Mesendoderm (in vitro differentiated cells): Measurements from ENCODE around the gene ZFYVE1. TPM values are rescaled to one million over a fixed set of nuclear protein-coding genes. Genes with fewer than 3 reads are reported as not detected.

ENCODE experiments used
- DNase-seq: peaks from one replicate; pipeline ENCODE4 v3.0.0; 2013
- H2AK5ac ChIP-seq: 2 replicates; pipeline ENCODE4 v1.6.1; 2013; ENCODE audit warnings: low read length, inconsistent platforms
- H2BK120ac ChIP-seq: 2 replicates; pipeline ENCODE4 v1.6.1; 2013; ENCODE audit warnings: low read depth, mild to moderate bottlenecking, low read length, moderate library complexity, mixed read lengths
- H2BK15ac ChIP-seq: replicated peaks from 2 replicates; pipeline ENCODE4 v1.6.1; 2013; ENCODE audit warnings: low read depth, mild to moderate bottlenecking, moderate library complexity
- H2BK5ac ChIP-seq: 2 replicates; pipeline ENCODE4 v1.6.1; 2013; ENCODE audit warnings: low read length, inconsistent platforms
- H3K18ac ChIP-seq: 2 replicates; pipeline ENCODE4 v1.6.1; 2013; ENCODE audit warnings: mild to moderate bottlenecking, low read length, mixed read lengths
- H3K23ac ChIP-seq: one replicate; pipeline ENCODE4 v1.6.1; 2013; ENCODE audit warnings: low read length
- H3K27ac ChIP-seq: 2 replicates; pipeline ENCODE4 v1.5.1; 2013; ENCODE audit warnings: low read depth, mild to moderate bottlenecking, inconsistent platforms, low read length, moderate library complexity
- H3K27me3 ChIP-seq: 2 replicates; pipeline ENCODE4 v1.6.1; 2013; ENCODE audit warnings: low read length, control low read depth, mild to moderate bottlenecking, inconsistent platforms; ENCODE audit not compliant: insufficient read depth, poor library complexity
- H3K36me3 ChIP-seq: 2 replicates; pipeline ENCODE4 v1.6.1; 2013; ENCODE audit warnings: low read length, inconsistent platforms; ENCODE audit not compliant: control insufficient read depth, insufficient read depth
- H3K4ac ChIP-seq: one replicate; pipeline ENCODE4 v1.6.1; 2013; ENCODE audit warnings: low read depth, mild to moderate bottlenecking, low read length, moderate library complexity
- H3K4me1 ChIP-seq: 2 replicates; pipeline ENCODE4 v1.6.1; 2013; ENCODE audit warnings: low read depth, low read length, inconsistent platforms; ENCODE audit not compliant: control insufficient read depth
- H3K4me2 ChIP-seq: 2 replicates; pipeline ENCODE4 v1.6.1; 2013; ENCODE audit warnings: low read length
- H3K4me3 ChIP-seq: 2 replicates; pipeline ENCODE4 v1.5.1; 2013; ENCODE audit warnings: mild to moderate bottlenecking, low read length
- H3K56ac ChIP-seq: one replicate; pipeline ENCODE4 v1.6.1; 2013; ENCODE audit warnings: low read length
- H3K79me1 ChIP-seq: 2 replicates; pipeline ENCODE4 v1.6.1; 2013; ENCODE audit warnings: low read length, inconsistent platforms
- H3K79me2 ChIP-seq: 2 replicates; pipeline ENCODE4 v1.6.1; 2013; ENCODE audit warnings: mild to moderate bottlenecking, low read length; ENCODE audit not compliant: control insufficient read depth, insufficient read depth
- H3K9ac ChIP-seq: 2 replicates; pipeline ENCODE4 v1.6.1; 2013; ENCODE audit warnings: low read length, inconsistent platforms
- H4K5ac ChIP-seq: one replicate; pipeline ENCODE4 v1.6.1; 2013; ENCODE audit warnings: low read length
- H4K8ac ChIP-seq: one replicate; pipeline ENCODE4 v1.6.1; 2013; ENCODE audit warnings: low read depth, mild to moderate bottlenecking, control low read depth, low read length, moderate library complexity
- WGBS: extraction: QIAGEN DNeasy Blood & Tissue Kit; methylation state at CpG from one replicate; pipeline ENCODE4 v1.1.7; 2013; ENCODE audit warnings: low lambda C conversion rate, missing lambda C conversion rate; ENCODE audit not compliant: insufficient coverage; ENCODE audit errors: extremely low coverage; 5-methylcytosine and 5-hydroxymethylcytosine counted together
- polyA plus RNA-seq, 2 experiments: library from polyadenylated mRNA; stranded (reverse); fragments of 200-250 nt; gene quantifications; one replicate each; pipeline ENCODE4 v1.2.3, GENCODE V29; 2013

The ZFYVE1 gene, protein sequence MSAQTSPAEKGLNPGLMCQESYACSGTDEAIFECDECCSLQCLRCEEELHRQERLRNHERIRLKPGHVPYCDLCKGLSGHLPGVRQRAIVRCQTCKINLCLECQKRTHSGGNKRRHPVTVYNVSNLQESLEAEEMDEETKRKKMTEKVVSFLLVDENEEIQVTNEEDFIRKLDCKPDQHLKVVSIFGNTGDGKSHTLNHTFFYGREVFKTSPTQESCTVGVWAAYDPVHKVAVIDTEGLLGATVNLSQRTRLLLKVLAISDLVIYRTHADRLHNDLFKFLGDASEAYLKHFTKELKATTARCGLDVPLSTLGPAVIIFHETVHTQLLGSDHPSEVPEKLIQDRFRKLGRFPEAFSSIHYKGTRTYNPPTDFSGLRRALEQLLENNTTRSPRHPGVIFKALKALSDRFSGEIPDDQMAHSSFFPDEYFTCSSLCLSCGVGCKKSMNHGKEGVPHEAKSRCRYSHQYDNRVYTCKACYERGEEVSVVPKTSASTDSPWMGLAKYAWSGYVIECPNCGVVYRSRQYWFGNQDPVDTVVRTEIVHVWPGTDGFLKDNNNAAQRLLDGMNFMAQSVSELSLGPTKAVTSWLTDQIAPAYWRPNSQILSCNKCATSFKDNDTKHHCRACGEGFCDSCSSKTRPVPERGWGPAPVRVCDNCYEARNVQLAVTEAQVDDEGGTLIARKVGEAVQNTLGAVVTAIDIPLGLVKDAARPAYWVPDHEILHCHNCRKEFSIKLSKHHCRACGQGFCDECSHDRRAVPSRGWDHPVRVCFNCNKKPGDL
- polyA plus RNA-seq (2013, experiment 1 of 2), result 4.1 TPM
- 4.2 TPM for polyA plus RNA-seq (2013, experiment 2 of 2)

DNA sequence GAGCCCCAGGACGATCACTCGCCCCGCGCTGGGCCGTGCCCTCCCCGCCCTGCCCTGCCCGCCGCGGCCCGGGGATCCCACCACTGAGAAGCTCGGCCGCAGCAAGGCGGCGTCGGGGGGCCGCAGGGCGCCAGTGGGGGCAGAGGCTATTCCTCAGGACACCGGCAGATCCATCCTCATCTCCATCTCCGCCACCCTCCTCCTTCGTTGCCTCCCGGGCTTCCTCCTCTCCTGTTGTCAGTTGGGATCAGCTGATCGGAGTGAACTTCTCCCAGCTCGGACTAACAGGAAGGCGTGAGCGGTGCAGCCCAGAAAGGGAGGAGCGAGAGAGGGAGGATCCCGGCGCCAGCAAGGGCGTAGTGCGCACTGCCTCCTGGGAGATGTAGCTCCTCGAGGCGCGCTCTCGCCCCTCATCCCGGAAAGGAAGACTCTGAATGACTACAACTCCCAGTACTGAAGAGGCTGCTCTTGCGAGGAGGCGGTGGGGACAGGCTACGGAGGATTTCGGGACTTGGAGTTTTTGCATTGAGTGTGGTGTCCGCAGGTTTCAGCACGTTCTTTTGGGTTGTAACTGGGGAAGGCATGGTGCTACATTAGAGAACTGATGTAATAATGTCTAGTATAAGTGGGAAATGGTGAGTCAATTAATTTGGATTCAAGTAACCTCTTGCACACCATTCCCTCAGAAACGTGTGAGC is at the start of gene ZFYVE1:
Gene ZFYVE1 (minus strand): TSS at position 262 of the 698 bp plus-strand sequence. CDS start 2,598 bp downstream, outside the sequence.
- Histone ChIP-seq H3K4me3 (peak within 1 kb of the TSS; percentile 64), H3K18ac (peak within 1 kb of the TSS; percentile 72), H3K4ac (no peak within 1 kb of the TSS), H2BK5ac (no peak within 1 kb of the TSS), H4K8ac (no peak within 1 kb of the TSS), H3K9ac (peak within 1 kb of the TSS; percentile 58), H3K23ac (no peak within 1 kb of the TSS), H2BK15ac (no peak within 1 kb of the TSS), H3K4me2 (peak within 1 kb of the TSS; percentile 3), H3K56ac (peak within 1 kb of the TSS; percentile 80), H3K27me3 (no peaks in the 10 kb centered on the region), H3K27ac (no peak within 1 kb of the TSS), H3K79me1 (no peaks in the 10 kb centered on the region), H2BK120ac (no peak within 1 kb of the TSS), H3K36me3 (peaks cover 2% of the 10 kb centered on the region), H3K4me1 (no peaks in the 10 kb centered on the region), H4K5ac (no peak within 1 kb of the TSS), H2AK5ac (no peak within 1 kb of the TSS), H3K79me2 (no peaks in the 10 kb centered on the region)
- no CpG with 5 or more reads among the region's 42 CpGs for WGBS
- peak; percentile 100 for DNase-seq

DNA sequence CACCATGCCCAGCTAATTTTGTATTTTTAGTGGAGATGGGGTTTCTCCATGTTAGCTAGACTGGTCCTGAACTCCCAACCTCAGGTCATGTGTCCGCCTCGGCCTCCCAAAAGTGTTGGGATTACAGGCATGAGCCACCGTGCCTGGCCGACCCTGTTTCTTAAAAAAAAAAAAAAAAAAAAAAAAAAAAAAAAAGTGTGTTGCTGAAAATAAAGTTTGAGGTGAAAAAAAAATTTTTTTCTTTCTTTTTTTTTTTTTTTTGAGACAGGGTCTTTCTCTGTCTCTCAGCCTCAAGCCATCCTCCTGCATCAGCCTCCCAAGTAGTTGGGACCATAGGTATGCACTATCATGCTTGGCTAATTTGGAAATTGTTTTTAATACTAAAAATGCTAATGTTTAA is 42.7 kb upstream of the ZFYVE1 start:
- Histone ChIP-seq H2BK5ac (no peak overlapping the region), H3K27me3 (no peaks in the 10 kb centered on the region), H3K4ac (no peak overlapping the region), H3K27ac (no peak overlapping the region), H2BK15ac (no peak overlapping the region), H3K4me2 (no peak overlapping the region), H3K36me3 (peaks cover 1% of the 10 kb centered on the region), H3K4me1 (no peaks in the 10 kb centered on the region), H3K56ac (no peak overlapping the region), H3K4me3 (no peak overlapping the region), H3K79me2 (peaks cover 79% of the 10 kb centered on the region), H2BK120ac (no peak overlapping the region), H3K79me1 (peaks cover 3% of the 10 kb centered on the region), H3K18ac (no peak overlapping the region), H4K5ac (no peak overlapping the region), H3K23ac (no peak overlapping the region), H3K9ac (no peak overlapping the region), H4K8ac (no peak overlapping the region), H2AK5ac (no peak overlapping the region)
- DNase-seq, result no peak
- no CpG with 5 or more reads among the region's 4 CpGs for WGBS

DNA sequence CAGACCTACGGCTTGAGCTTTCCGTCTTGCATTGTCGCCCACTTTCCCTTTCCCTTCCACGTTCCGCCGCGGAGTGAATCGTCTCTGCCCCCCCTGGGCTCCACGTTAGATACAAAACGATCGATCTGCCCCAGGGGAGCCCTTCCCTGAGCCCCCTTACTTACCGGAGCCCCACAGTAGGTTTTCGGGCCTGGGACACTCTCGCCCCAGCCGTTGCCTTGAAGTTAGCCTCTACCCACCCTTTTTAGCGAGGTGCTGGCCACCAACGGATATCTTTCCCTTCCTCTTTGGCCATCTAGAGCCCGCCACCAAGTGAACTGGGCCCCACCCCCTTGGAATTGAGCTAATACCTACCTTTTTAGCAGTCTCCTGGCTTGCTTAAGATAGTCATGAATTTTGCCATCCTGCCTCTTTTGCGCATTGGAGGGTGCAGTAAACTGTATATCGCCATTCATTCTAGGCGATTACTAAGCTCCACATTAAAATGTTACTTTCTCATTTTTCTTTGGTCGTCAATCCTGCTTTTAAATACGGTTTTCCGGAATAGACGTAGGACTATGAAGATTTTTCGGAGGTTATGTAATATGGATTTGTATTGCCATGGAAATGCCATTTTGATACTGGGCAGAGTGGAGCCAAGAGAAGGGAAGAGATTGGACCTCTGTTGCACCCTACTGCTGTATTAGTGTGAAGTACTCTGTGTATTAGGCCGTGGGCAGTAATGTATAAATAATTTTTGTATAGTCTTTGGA is 32.2 kb upstream of the ZFYVE1 start:
- Histone ChIP-seq H2AK5ac (peak overlapping the region; percentile 18), H3K56ac (peak overlapping the region; percentile 91), H3K4me2 (peak overlapping the region; percentile 94), H3K79me1 (no peaks in the 10 kb centered on the region), H3K36me3 (no peaks in the 10 kb centered on the region), H4K5ac (no peak overlapping the region), H3K4ac (peak overlapping the region; percentile 66), H2BK120ac (no peak overlapping the region), H2BK5ac (peak overlapping the region; percentile 81), H4K8ac (no peak overlapping the region), H3K4me1 (no peaks in the 10 kb centered on the region), H3K18ac (peak overlapping the region; percentile 42), H3K4me3 (peak overlapping the region; percentile 63), H3K79me2 (peaks cover 45% of the 10 kb centered on the region), H3K9ac (peak overlapping the region; percentile 99), H3K27ac (peak overlapping the region; percentile 61), H3K27me3 (no peaks in the 10 kb centered on the region), H2BK15ac (no peak overlapping the region), H3K23ac (peak overlapping the region; percentile 30)
- WGBS, result no CpG with 5 or more reads among the region's 27 CpGs
- peak; percentile 68 for DNase-seq

DNA sequence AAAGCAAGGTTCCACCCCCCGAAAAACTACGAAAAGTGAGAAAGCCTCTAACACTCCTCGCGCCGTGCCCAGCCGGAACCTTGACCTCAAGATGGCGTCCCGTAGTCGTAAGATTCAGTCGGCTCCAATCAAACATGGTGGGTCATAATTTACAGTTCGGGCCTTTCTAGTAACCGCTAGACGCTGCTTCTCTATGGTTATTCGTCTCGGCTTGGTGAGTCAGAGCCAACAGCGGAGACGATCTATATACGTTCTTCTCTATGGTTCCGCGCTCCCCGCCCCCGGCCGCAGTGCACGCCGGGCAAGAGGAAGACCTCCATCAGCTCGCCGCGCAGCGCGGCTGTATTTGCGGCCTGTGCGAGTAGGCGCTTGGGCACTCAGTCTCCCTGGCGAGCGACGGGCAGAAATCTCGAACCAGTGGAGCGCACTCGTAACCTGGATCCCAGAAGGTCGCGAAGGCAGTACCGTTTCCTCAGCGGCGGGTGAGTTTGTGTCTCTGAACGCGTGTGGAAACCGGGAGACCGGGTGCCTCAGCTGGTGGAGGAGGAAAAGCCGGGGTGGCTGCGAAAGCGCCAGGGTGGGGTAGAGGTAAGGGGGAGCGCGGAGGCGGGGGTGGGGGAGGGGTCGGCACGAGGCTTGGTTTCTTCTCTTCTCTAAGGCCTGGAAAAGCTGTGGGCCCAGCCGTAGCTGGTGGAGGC is 31.5 kb upstream of the ZFYVE1 start, which contains the start of gene RBM25:
Gene RBM25 (plus strand): TSS at position 311 of the 698 bp plus-strand sequence. CDS start 13,108 bp downstream, outside the sequence.
- Histone ChIP-seq H4K5ac (no peak within 1 kb of the TSS), H2BK5ac (peak within 1 kb of the TSS; percentile 81), H2BK15ac (no peak within 1 kb of the TSS), H3K23ac (peak within 1 kb of the TSS; percentile 30), H3K79me2 (peaks cover 39% of the 10 kb centered on the region), H3K4ac (peak within 1 kb of the TSS; percentile 66), H3K4me3 (peak within 1 kb of the TSS; percentile 63), H2AK5ac (peak within 1 kb of the TSS; percentile 18), H3K4me1 (no peaks in the 10 kb centered on the region), H4K8ac (peak within 1 kb of the TSS; percentile 94), H3K79me1 (no peaks in the 10 kb centered on the region), H3K36me3 (no peaks in the 10 kb centered on the region), H3K9ac (peak within 1 kb of the TSS; percentile 99), H3K56ac (peak within 1 kb of the TSS; percentile 91), H3K18ac (peak within 1 kb of the TSS; percentile 69), H3K27ac (peak within 1 kb of the TSS; percentile 79), H3K27me3 (no peaks in the 10 kb centered on the region), H2BK120ac (no peak within 1 kb of the TSS), H3K4me2 (peak within 1 kb of the TSS; percentile 94)
- no CpG with 5 or more reads among the region's 57 CpGs for WGBS
- peak; percentile 100 for DNase-seq

DNA sequence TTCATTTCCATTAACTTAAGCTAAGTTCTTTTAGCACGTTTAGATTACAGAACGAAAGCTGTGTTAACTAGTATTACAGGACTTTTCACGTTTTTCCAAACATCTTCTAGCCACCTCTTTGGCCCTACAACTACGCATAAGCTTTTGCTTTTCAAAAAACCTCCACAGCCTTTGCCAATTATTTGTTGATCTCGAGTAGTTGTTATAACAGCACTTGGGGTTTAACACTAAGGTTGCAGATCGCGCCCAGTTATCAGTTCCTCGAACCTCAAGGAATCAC is 31.0 kb upstream of the ZFYVE1 start:
- no peaks in the 10 kb centered on the region for H3K4me1 ChIP-seq
- peak overlapping the region; percentile 94 for H4K8ac ChIP-seq
- H3K4me3 ChIP-seq, result peak overlapping the region; percentile 47
- H3K79me1 ChIP-seq, result no peaks in the 10 kb centered on the region
- H3K36me3 ChIP-seq, result no peaks in the 10 kb centered on the region
- no peak overlapping the region for H2BK120ac ChIP-seq
- H3K27me3 ChIP-seq, result no peaks in the 10 kb centered on the region
- H4K5ac ChIP-seq, result no peak overlapping the region
- WGBS, result no CpG with 5 or more reads among the region's 8 CpGs
- no peak overlapping the region for H3K23ac ChIP-seq
- H3K79me2 ChIP-seq, result peaks cover 37% of the 10 kb centered on the region
- DNase-seq, result no peak
- H3K18ac ChIP-seq, result peak overlapping the region; percentile 69
- H2AK5ac ChIP-seq, result no peak overlapping the region
- peak overlapping the region; percentile 79 for H3K27ac ChIP-seq
- peak overlapping the region; percentile 80 for H3K9ac ChIP-seq
- peak overlapping the region; percentile 90 for H3K56ac ChIP-seq
- H2BK5ac ChIP-seq, result peak overlapping the region; percentile 14
- peak overlapping the region; percentile 56 for H3K4ac ChIP-seq
- no peak overlapping the region for H2BK15ac ChIP-seq
- peak overlapping the region; percentile 43 for H3K4me2 ChIP-seq
